ENCODE results near the gene C17orf67.

- TF ChIP-seq CTCF (IDR thresholded peaks at IDR 0.05; ENCODE audit: insufficient read depth, low read length, poor library complexity, severe bottlenecking), result no peak
- TF ChIP-seq EZH2phosphoT487 (conservative IDR thresholded peaks at IDR 0.05; ENCODE audit: low read length), result no peak
These were observed 39.8 kb downstream of the C17orf67 start for GRCh38 chr17:56793957-56794356.
